ENCODE data around the gene BUD23. TPM values are rescaled to one million over a fixed set of nuclear protein-coding genes. Genes with fewer than 3 reads are reported as not detected.
"Not testable (repeated sequence)": the region's sequence is repeated elsewhere in the genome, so short reads cannot be mapped to it uniquely, and the experiment has no call there.

Gene BUD23
- total RNA-seq, 2 donors from 2014 or later, result 39.0 to 48.2 TPM

GRCh38 chr7:73663033-73663432, 20.4 kb upstream of the BUD23 start:
- ATAC-seq (no peak), DNase-seq (no peak)
- intact Hi-C loops (cut with DNase I, micrococcal nuclease), result loop anchor here in 1 of 2 donors (10.0 kb wide), 2 partner anchors 48 to 62 kb away; no protein-coding TSS in a partner anchor

DNA sequence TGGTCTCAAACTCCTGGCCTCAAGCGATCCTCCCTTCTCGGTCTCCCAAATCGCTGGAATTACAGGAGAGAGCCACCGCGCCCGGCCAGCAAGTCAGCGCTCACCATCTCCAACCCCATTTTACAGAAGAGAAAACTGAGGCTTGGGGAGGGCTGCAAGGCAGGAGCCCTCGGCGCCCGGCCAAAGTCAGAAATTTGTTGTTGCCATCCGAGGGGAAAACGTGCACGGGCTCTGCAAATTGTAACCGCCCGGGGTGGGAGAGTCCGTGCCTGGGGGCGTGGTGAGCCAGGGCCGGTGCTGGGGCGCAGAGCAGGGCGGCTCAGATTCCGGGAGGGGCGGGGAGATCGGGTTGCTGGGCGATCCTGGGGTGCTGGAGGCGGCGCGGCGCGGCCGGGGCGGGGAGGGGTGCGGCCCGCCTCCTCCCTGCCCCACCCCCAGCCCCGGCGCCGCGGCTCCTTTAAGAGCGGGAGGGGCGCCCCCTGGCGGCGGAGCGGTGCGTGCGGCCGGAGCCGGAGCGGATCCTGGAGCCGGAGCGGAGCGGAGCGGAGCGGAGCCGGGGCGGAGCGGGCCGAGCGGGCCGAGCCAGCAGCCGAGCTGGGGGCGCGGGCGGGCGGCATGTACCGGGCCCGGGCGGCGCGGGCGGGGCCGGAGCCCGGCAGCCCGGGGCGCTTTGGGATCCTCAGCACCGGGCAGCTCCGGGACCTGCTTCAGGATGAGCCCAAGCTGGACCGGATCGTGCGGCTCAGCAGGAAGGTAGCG, 15.9 kb upstream of the BUD23 start, which contains the start of gene VPS37D:
Gene VPS37D (plus strand): TSS at position 488 of the 759 bp plus-strand sequence. CDS start 128 bp downstream, at position 616.
- ATAC-seq (peak; percentile 88), DNase-seq (peak; percentile 91 to 96)
- intact Hi-C loops (cut with DNase I, micrococcal nuclease), result loop anchor here in 1 of 2 donors (10.0 kb wide), 2 partner anchors 53 to 57 kb away; no protein-coding TSS in a partner anchor

DNA sequence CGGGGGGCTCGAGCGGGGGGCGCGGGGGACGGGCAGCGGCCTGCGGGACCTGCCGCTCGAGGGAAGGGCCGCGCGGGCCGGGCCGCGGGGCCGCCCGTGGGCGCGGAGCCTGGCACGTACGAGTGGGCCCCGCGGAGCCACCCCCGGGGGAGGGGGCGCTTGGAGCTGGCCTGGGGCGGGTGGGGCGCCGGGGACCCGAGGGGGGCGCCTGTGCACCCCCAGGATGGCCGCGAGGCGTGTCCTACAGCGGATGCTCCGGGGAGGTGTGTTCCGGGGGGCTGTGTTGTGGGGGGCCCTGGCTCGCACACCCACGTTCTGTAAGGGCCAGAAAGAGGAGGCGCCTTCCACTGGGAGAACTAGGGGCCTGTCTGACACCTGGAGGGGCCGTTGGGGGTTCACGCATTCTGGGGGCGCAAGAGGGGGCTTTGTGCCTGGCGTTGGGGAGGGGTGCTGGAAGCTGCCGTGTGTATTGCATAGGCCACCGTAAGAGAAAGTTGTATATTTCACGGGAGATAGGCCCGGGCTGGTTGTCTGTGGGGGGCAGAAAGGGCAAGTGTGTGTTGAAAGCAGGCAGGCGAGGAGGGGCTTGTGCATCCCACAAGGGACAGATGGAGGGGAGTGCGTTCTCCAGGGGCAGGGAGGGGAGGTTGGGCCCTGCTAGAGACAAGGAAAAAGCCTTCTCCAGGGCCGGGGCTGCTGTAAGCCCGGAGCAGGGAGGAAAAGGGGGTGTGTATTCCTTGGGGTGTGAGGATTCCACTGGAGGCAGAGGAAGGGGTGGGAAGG, 15.1 kb upstream of the BUD23 start:
- DNase-seq, result no peak
- intact Hi-C loops (cut with DNase I, micrococcal nuclease), result loop anchor here in 1 of 2 donors (10.0 kb wide), 2 partner anchors 53 to 57 kb away; no protein-coding TSS in a partner anchor
- no peak for ATAC-seq

DNA sequence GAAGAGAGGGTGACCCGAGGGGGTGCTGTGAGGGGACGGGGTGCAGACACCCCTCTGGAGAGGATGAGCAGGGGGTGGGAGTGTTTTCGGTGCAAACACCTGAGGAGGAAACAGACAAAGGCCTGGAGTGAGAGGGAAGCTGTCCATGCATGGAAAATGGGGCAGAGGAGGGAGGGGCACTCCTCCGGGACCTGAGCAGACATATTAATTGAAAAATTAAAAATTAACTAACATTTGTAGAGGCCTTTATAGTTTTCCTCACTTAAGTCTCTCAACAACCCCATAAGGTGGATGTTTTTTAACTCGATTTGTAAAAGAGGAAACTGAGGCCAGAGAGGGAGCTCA, 14.5 kb upstream of the BUD23 start:
- DNase-seq (no peak), ATAC-seq (no peak)
- intact Hi-C loops (cut with DNase I, micrococcal nuclease), result loop anchor here in 1 of 2 donors (10.0 kb wide), 2 partner anchors 54 to 56 kb away; no protein-coding TSS in a partner anchor

- DNase-seq, result no peak
- intact Hi-C loops (cut with DNase I, micrococcal nuclease), result loop anchor here in 1 of 2 donors (10.0 kb wide), 2 partner anchors 54 to 56 kb away; no protein-coding TSS in a partner anchor
- ATAC-seq, result no peak
These were observed 14.1 kb upstream of the BUD23 start for GRCh38 chr7:73669288-73669701.

DNA sequence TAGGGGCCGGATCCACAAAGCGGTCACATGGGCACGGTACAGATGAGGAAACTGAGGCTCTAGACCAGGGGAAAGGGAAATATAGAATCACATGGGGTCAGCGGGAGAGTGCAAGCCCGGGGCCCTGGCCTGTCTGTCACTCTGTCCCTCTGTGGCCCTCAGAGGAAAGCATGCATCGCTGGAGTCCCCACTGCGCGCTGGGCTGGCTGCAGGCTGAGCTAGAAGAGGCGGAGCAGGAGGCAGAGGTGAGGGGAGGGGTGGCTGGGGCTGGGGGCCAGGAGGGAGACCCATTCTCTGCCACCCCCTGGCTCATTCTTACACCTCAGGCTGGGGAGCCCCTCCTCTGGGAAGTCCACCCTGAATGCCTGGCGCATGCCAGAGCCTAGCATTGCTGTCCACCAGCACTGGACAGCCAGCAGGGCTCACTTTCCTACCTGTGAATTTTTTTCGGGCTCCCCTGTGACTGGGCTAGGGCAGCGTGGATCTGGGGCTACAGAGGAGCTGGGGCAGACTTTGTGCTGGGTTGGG, 13.5 kb upstream of the BUD23 start:
- no peak for ATAC-seq
- DNase-seq, result no peak
- intact Hi-C loops (cut with DNase I, micrococcal nuclease), result loop anchor here in 1 of 2 donors (10.0 kb wide), 2 partner anchors 55 kb away; no protein-coding TSS in a partner anchor

DNA sequence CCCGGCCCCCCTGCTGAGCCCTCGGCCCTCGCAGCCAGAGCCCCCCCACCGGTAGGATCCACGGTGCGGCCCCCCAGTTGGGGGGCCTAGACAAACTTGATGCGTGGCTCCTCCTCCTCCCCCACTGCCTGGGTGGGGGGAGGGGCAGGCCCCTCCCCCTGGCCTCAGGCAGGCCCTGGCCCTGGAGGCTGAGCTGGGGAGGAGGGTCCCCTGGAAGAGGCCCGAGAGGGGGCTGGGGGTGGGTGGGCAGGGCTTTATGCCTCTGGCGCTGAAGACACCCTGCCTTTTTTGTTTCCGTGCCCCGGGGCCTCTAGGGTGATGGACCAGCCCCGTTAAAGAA, 12.1 kb upstream of the BUD23 start:
- intact Hi-C loops (cut with DNase I, micrococcal nuclease), result no loop called here
- no peak for DNase-seq
- no peak for ATAC-seq

- intact Hi-C loops (cut with DNase I, micrococcal nuclease), result no loop called here
- ATAC-seq, result no peak
- DNase-seq, result no peak
These were observed 11.4 kb upstream of the BUD23 start for GRCh38 chr7:73671857-73672445.

DNA sequence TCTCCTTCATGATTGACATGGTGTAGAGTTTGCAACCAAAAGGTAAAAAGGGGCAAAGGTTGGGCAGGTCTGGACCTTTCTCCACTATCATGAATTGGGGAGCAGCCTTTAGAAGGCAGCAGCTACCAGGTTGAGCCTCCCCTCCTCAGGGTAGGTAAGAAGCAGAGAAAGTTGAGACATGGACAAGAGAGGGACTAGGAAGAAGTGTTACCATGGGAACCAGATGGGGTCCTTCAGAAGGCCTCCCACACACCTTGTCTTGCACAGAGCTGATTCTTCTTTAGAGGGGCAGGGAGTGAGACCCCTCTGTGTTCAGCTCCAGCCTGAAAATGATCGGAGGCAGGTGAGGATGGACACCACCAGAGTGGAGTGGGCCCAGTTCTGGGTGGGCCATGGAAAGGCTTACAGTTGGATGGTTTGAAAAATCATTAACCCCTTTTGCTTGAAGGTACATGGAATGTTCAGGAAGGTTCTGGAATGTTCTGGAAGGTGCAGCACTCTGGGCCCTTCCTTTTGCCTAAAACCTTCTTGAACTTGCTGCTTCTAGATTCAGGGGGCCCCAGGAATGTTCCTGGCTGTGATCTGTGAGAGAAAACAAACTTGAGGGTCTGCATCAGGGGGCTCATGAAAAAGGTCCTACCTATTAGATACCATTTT, 8.8 kb upstream of the BUD23 start:
- intact Hi-C loops (cut with DNase I, micrococcal nuclease), result no loop called here
- ATAC-seq, result no peak
- DNase-seq, result no peak

DNA sequence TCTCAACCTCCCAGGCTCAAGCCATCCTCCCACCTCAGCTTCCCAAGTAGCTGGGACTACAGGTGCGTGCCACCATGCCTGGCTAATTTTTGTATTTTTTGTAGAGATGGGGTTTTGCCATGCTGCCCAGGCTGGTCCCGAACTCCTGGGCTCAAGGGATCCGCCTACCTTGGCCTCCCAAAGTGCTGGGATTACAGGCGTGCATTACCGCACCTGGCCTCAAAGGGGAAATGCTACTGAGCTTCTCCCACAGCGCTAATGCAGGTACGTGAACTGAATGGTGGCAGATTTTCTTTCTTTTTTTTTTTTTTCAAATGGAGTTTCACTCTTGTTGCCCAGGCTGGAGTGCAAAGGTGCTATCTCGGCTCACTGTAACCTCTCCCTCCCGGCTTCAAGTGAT, 7.3 kb upstream of the BUD23 start:
- DNase-seq; intact Hi-C loops (cut with DNase I, micrococcal nuclease): not testable (repeated sequence)
- ATAC-seq, result peak; percentile 48

- intact Hi-C loops (cut with DNase I, micrococcal nuclease), result no loop called here
- DNase-seq (no peak), ATAC-seq (no peak)
These were observed 4.5 kb upstream of the BUD23 start for GRCh38 chr7:73678862-73679261.

GRCh38 chr7:73679709-73680108, 3.7 kb upstream of the BUD23 start:
- ATAC-seq (no peak), DNase-seq (no peak)
- intact Hi-C loops (cut with DNase I, micrococcal nuclease), result no loop called here

- ATAC-seq (no peak), DNase-seq (no peak)
- intact Hi-C loops (cut with DNase I, micrococcal nuclease), result no loop called here
These were observed 2.9 kb upstream of the BUD23 start for GRCh38 chr7:73680501-73680900.

- DNase-seq, result no peak
- intact Hi-C loops (cut with DNase I, micrococcal nuclease), result no loop called here
- no peak for ATAC-seq
These were observed 2.4 kb upstream of the BUD23 start for GRCh38 chr7:73681031-73681430.

DNA sequence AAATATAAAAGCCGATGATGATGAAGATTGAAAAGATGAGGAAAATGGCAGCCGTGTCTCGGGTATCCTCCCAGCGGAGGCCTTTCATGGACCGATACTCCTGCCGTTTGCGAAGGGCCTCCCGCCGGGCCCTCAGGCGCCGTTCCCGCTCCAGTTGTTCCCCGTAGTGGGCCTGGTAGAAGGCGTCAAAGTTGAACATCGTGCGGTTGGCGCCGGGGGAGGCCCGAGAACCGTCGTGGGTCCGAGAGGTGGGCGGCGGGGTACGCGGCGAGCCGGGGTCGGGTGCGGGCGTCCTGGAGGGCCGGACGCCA, 697 bp upstream of the BUD23 start:
- DNase-seq, result no peak
- intact Hi-C loops (cut with DNase I, micrococcal nuclease), result no loop called here
- ATAC-seq, result peak; percentile 11

GRCh38 chr7:73683788-73684693, 644 bp downstream of the BUD23 start:
- ATAC-seq (peak; percentile 44), DNase-seq (no peak)
- intact Hi-C loops (cut with DNase I, micrococcal nuclease), result no loop called here

GRCh38 chr7:73685311-73685710, 1.9 kb downstream of the BUD23 start:
- intact Hi-C loops (cut with DNase I, micrococcal nuclease), result no loop called here
- DNase-seq (no peak), ATAC-seq (no peak)

DNA sequence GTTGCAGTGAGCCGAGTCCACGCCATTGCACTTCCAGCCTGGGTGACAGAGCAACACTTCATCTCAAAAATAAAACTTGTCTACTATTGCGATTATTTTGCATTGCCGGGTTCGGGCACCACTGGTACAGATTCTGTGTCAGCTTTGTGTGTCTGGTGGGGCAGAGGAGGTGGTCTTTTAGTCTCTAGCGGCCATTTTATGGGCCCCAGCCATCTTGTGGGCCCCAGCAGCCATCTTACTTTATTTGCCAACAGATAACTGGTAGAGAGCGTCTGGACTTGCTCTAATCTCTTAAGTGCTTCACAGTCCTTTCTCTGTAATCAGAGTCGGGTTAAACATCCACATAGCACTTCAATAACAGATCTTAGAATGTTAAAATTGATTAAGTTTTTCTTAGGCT, 4.9 kb downstream of the BUD23 start:
- DNase-seq (no peak), ATAC-seq (no peak)
- intact Hi-C loops (cut with DNase I, micrococcal nuclease), result no loop called here

Measured in left colon (tissue), 2 donors.